Ishikawa (cell line): ENCODE data around the gene CEP112.

ENCODE experiments used
- CEBPB ChIP-seq: IDR thresholded peaks from 2 replicates; pipeline ENCODE4 v1.6.1; 2012
- CREB1 ChIP-seq: IDR thresholded peaks from 2 replicates; pipeline ENCODE4 v1.6.1; 2012; ENCODE audit warnings: low read depth
- EGR1 ChIP-seq: IDR thresholded peaks from 2 replicates; pipeline ENCODE4 v1.6.1; 2012
- EP300 ChIP-seq: IDR thresholded peaks from 2 replicates; pipeline ENCODE4 v1.6.1; 2012; ENCODE audit warnings: borderline replicate concordance
- FOXM1 ChIP-seq: IDR thresholded peaks from 2 replicates; pipeline ENCODE4 v1.6.1; 2012; ENCODE audit warnings: low read depth, borderline replicate concordance
- NFIC ChIP-seq: IDR thresholded peaks from 2 replicates; pipeline ENCODE4 v1.6.1; 2012
- RAD21 ChIP-seq: IDR thresholded peaks from 2 replicates; pipeline ENCODE4 v1.6.1; 2012; ENCODE audit warnings: low read depth
- TAF1 ChIP-seq: IDR thresholded peaks from 2 replicates; pipeline ENCODE4 v1.6.1; 2012; ENCODE audit warnings: low read depth, mild to moderate bottlenecking
- TCF12 ChIP-seq: IDR thresholded peaks from 2 replicates; pipeline ENCODE4 v1.6.1; 2012; ENCODE audit warnings: low read depth
- TEAD4 ChIP-seq: IDR thresholded peaks from 2 replicates; pipeline ENCODE4 v1.6.1; 2012
- YY1 ChIP-seq: IDR thresholded peaks from 2 replicates; pipeline ENCODE4 v1.6.1; 2012; ENCODE audit warnings: low read depth
- ZBTB7A ChIP-seq: IDR thresholded peaks from 2 replicates; pipeline ENCODE4 v1.6.1; 2012; ENCODE audit warnings: low read depth
- TF ChIP-seq, protein P1 (sequence below): IDR thresholded peaks from 2 replicates; pipeline ENCODE4 v1.6.1; 2012
- TF ChIP-seq, protein P2 (sequence below): IDR thresholded peaks from 2 replicates; pipeline ENCODE4 v1.6.1; 2012; ENCODE audit warnings: low read depth, mild to moderate bottlenecking
- TF ChIP-seq, protein P3 (sequence below): IDR thresholded peaks from 2 replicates; pipeline ENCODE4 v1.6.1; 2012

Gene CEP112

DNA sequence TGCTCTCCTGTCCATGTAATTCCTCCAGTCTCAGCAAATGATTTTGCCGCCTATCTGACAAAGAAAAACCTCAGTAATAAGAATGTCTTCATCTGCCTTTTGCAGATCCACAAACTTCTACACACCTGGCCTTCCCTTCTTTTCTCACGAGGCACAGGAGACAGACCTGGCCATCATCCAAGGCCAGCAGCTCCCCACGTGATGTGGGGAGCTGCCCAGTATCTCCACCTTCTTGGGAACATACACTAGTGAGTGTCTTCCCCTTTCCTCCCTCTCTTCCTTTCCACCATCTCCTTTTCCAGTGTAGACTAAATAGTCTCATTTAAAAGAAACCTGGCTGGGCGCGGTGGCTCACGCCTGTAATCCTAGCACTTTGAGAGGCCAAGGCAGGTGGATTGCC is 274.4 kb downstream of the CEP112 start:
- no peak for TF ChIP-seq YY1
- TF ChIP-seq EP300: no peak
- TF ChIP-seq TCF12: no peak
- TF ChIP-seq FOXM1: no peak
- TF ChIP-seq ZBTB7A: no peak
- TF ChIP-seq TEAD4: no peak
- TF ChIP-seq TAF1: no peak
- TF ChIP-seq, protein P1, sequence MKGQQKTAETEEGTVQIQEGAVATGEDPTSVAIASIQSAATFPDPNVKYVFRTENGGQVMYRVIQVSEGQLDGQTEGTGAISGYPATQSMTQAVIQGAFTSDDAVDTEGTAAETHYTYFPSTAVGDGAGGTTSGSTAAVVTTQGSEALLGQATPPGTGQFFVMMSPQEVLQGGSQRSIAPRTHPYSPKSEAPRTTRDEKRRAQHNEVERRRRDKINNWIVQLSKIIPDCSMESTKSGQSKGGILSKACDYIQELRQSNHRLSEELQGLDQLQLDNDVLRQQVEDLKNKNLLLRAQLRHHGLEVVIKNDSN: no peak
- TF ChIP-seq CREB1: no peak
- TF ChIP-seq CEBPB: no peak
- TF ChIP-seq NFIC: no peak
- no peak for TF ChIP-seq RAD21
- TF ChIP-seq, protein P2, sequence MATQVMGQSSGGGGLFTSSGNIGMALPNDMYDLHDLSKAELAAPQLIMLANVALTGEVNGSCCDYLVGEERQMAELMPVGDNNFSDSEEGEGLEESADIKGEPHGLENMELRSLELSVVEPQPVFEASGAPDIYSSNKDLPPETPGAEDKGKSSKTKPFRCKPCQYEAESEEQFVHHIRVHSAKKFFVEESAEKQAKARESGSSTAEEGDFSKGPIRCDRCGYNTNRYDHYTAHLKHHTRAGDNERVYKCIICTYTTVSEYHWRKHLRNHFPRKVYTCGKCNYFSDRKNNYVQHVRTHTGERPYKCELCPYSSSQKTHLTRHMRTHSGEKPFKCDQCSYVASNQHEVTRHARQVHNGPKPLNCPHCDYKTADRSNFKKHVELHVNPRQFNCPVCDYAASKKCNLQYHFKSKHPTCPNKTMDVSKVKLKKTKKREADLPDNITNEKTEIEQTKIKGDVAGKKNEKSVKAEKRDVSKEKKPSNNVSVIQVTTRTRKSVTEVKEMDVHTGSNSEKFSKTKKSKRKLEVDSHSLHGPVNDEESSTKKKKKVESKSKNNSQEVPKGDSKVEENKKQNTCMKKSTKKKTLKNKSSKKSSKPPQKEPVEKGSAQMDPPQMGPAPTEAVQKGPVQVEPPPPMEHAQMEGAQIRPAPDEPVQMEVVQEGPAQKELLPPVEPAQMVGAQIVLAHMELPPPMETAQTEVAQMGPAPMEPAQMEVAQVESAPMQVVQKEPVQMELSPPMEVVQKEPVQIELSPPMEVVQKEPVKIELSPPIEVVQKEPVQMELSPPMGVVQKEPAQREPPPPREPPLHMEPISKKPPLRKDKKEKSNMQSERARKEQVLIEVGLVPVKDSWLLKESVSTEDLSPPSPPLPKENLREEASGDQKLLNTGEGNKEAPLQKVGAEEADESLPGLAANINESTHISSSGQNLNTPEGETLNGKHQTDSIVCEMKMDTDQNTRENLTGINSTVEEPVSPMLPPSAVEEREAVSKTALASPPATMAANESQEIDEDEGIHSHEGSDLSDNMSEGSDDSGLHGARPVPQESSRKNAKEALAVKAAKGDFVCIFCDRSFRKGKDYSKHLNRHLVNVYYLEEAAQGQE: no peak
- TF ChIP-seq, protein P3, sequence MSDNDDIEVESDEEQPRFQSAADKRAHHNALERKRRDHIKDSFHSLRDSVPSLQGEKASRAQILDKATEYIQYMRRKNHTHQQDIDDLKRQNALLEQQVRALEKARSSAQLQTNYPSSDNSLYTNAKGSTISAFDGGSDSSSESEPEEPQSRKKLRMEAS: no peak
- TF ChIP-seq EGR1: no peak

DNA sequence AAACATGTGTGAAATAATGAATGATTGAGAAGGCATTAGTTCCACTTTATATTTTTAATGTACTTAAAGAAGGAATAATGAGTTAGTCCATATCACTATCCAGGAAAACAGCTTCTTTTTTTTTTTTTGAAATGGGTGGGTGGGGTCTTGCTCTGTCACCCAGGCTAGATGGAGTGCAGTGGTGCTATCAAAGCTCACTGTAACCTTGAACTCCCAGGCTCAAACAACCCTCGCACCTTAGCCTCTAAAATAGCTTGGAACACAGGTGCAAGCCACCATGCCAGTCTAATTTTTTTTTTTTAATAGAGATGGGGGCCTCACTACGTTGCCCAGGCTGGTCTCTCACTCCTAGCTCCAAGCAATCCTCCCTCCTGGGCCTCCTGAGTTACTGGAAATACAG is 275.5 kb downstream of the CEP112 start:
- no peak for TF ChIP-seq TAF1
- TF ChIP-seq CEBPB: no peak
- TF ChIP-seq YY1: no peak
- TF ChIP-seq CREB1: no peak
- no peak for TF ChIP-seq NFIC
- TF ChIP-seq, protein P1: no peak
- TF ChIP-seq, protein P3: no peak
- TF ChIP-seq EP300: no peak
- TF ChIP-seq RAD21: no peak
- TF ChIP-seq FOXM1: no peak
- no peak for TF ChIP-seq TEAD4
- TF ChIP-seq TCF12: no peak
- TF ChIP-seq, protein P2: no peak
- no peak for TF ChIP-seq ZBTB7A
- TF ChIP-seq EGR1: no peak

DNA sequence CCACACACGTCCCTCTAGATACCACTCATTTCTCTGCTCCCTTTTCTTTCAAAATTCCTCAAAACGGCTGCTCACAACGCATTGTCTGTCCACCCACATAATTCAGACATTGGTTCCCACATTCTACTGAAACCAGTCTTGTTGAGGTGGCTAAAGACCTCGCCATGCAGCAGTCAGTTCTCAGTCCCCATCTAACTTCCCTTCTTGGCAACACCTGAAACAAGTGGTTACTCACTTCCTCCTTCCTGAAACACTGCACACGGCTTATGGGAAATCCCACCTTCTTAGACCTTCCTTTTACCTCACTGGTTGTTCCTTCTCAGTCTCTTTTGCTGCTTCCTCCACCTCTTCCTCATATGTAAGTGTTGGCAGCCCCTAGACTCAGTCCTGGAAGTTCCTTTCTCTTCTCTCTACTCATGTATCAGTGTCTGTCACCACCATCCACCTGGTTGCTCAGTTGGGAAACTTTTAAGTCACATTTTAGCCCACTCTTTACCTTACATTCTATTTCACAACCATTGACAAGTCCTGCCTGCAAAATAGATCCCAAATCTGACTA is 277.1 kb downstream of the CEP112 start:
- TF ChIP-seq CEBPB: no peak
- TF ChIP-seq, protein P1: no peak
- TF ChIP-seq ZBTB7A: no peak
- TF ChIP-seq CREB1: no peak
- no peak for TF ChIP-seq EP300
- TF ChIP-seq TCF12: no peak
- TF ChIP-seq NFIC: no peak
- no peak for TF ChIP-seq YY1
- no peak for TF ChIP-seq RAD21
- TF ChIP-seq EGR1: no peak
- TF ChIP-seq FOXM1: no peak
- TF ChIP-seq, protein P3: no peak
- TF ChIP-seq TAF1: no peak
- TF ChIP-seq, protein P2: no peak
- TF ChIP-seq TEAD4: no peak
